SK-N-SH (cell line): Measurements from ENCODE around the gene SMARCC2. TPM values are rescaled to one million over a fixed set of nuclear protein-coding genes. Genes with fewer than 3 reads are reported as not detected.

Source experiments
- CTCF ChIA-PET: fragments of 300-600, 350-600 bp; formaldehyde crosslinking; extraction: SDS; loops from one replicate; lab custom pipeline; 2021; lab: Yijun Ruan, JAX
- POLR2A ChIA-PET: fragments of 350-600 bp; sonication (Branson Sonifier 250); formaldehyde crosslinking; extraction: SDS; loops from one replicate; lab custom pipeline; 2020; ENCODE audit warnings: antibody characterized with exemption, inconsistent platforms; lab: Yijun Ruan, JAX
- DNase-seq: peaks from one replicate; pipeline ENCODE4 v3.0.0; 2012
- H2AFZ ChIP-seq: fragments of 200-600 bp; sonication (generic); 2 replicates; pipeline ENCODE4 v1.8.1; 2016; ENCODE audit warnings: antibody characterized with exemption, mild to moderate bottlenecking, low read depth
- H3F3A ChIP-seq: fragments of 200-600 bp; sonication (generic); replicated peaks from 2 replicates; pipeline ENCODE3; 2016; ENCODE audit warnings: antibody characterized with exemption, mild to moderate bottlenecking; ENCODE audit not compliant: insufficient read depth
- H3K27ac ChIP-seq, 2 experiments: fragments of 200-500 bp in 1 of 2; fragments of 200-600 bp in 1 of 2; sonication (Bioruptor generic) in 1 of 2; sonication (generic), shearing (Covaris generic) in 1 of 2; 2 replicates each; pipeline versions ENCODE4 v1.5.1 to v1.6.1; 2014 to 2016; ENCODE audit warnings: low read depth in 2 of 2, inconsistent platforms in 1 of 2, low read length in 1 of 2, mild to moderate bottlenecking in 1 of 2, mixed read lengths in 1 of 2
- H3K27me3 ChIP-seq: fragments of 200-600 bp; sonication (generic), shearing (Covaris generic); 2 replicates; pipeline ENCODE4 v1.6.1; 2016; ENCODE audit warnings: mixed run types; ENCODE audit not compliant: insufficient read depth
- H3K36me3 ChIP-seq, 2 experiments: fragments of 200-500 bp in 1 of 2; fragments of 200-600 bp in 1 of 2; sonication (Bioruptor generic) in 1 of 2; sonication (generic) in 1 of 2; replicated peaks in 1 of 2; 2 replicates each; pipeline versions ENCODE3 to v1.5.1; 2014 to 2016; ENCODE audit warnings: low read length in 1 of 2, mild to moderate bottlenecking in 1 of 2; ENCODE audit not compliant: insufficient read depth in 2 of 2, control insufficient read depth in 1 of 2
- H3K4me1 ChIP-seq, 2 experiments: fragments of 200-500 bp in 1 of 2; fragments of 200-600 bp in 1 of 2; sonication (Bioruptor generic) in 1 of 2; sonication (generic), shearing (Covaris generic) in 1 of 2; 2 replicates each; pipeline versions ENCODE4 v1.5.1 to v1.6.1; 2014 to 2016; ENCODE audit warnings: low read depth in 1 of 2, low read length in 1 of 2, mixed run types in 1 of 2; ENCODE audit not compliant: insufficient read depth in 2 of 2, control insufficient read depth in 1 of 2
- H3K4me2 ChIP-seq: fragments of 200-600 bp; sonication (generic), shearing (Covaris generic); 2 replicates; pipeline ENCODE4 v1.6.1; 2017; ENCODE audit warnings: mixed run types
- H3K4me3 ChIP-seq, 2 experiments: fragments of 200-500 bp in 1 of 2; fragments of 200-600 bp in 1 of 2; sonication (Bioruptor generic) in 1 of 2; sonication (generic), shearing (Covaris generic) in 1 of 2; 2 replicates each; pipeline versions ENCODE4 v1.5.1 to v1.8.1; 2014 to 2016; ENCODE audit warnings: low read depth in 2 of 2, inconsistent platforms in 1 of 2, low read length in 1 of 2, mild to moderate bottlenecking in 1 of 2, mixed read lengths in 1 of 2, moderate library complexity in 1 of 2
- H3K79me2 ChIP-seq: fragments of 200-600 bp; sonication (generic); 2 replicates; pipeline ENCODE4 v1.8.1; 2017; ENCODE audit warnings: mild to moderate bottlenecking; ENCODE audit not compliant: insufficient read depth
- H3K9ac ChIP-seq: fragments of 200-600 bp; sonication (generic); 2 replicates; pipeline ENCODE4 v1.6.1; 2017; ENCODE audit warnings: mixed run types
- H3K9me2 ChIP-seq: fragments of 200-600 bp; sonication (generic); 2 replicates; pipeline ENCODE4 v1.6.1; 2017; ENCODE audit warnings: mixed run types
- H3K9me3 ChIP-seq: fragments of 200-600 bp; sonication (generic); 2 replicates; pipeline ENCODE4 v1.6.1; 2017; ENCODE audit warnings: mixed run types, mild to moderate bottlenecking, moderate library complexity
- H4K20me1 ChIP-seq: fragments of 200-600 bp; sonication (generic); 2 replicates; pipeline ENCODE4 v1.6.1; 2017; ENCODE audit warnings: mild to moderate bottlenecking, mixed run types; ENCODE audit not compliant: insufficient read depth
- ELF1 ChIP-seq: IDR thresholded peaks from 2 replicates; pipeline ENCODE4 v1.4.0; 2012
- EZH2phosphoT487 ChIP-seq: fragments of 200-600 bp; sonication (generic); IDR thresholded peaks from 2 replicates; pipeline ENCODE4 v1.6.1; 2017; ENCODE audit warnings: low read depth, mixed run types, mild to moderate bottlenecking, antibody characterized with exemption, moderate library complexity, borderline replicate concordance
- FOSL2 ChIP-seq: IDR thresholded peaks from 2 replicates; pipeline ENCODE4 v1.4.0; 2012; ENCODE audit warnings: low read depth, mild to moderate bottlenecking, moderate library complexity, borderline replicate concordance
- GATA2 ChIP-seq: sonication (generic); formaldehyde crosslinking; IDR thresholded peaks from 2 replicates; pipeline ENCODE4 v1.5.0; 2020; ENCODE audit warnings: mild to moderate bottlenecking, missing genetic modification reagents
- NRF1 ChIP-seq: IDR thresholded peaks from 2 replicates; pipeline ENCODE4 v1.6.1; 2012; ENCODE audit warnings: low read depth, mild to moderate bottlenecking, low read length
- RFX5 ChIP-seq: IDR thresholded peaks from 2 replicates; pipeline ENCODE4 v1.6.1; 2012; ENCODE audit warnings: mild to moderate bottlenecking, improper control_type of control experiment, low read length
- TEAD4 ChIP-seq: IDR thresholded peaks from 2 replicates; pipeline ENCODE4 v1.4.0; 2012; ENCODE audit warnings: mild to moderate bottlenecking, borderline replicate concordance; ENCODE audit not compliant: insufficient read depth
- ZBTB33 ChIP-seq: IDR thresholded peaks from 2 replicates; pipeline ENCODE4 v1.4.0; 2012; ENCODE audit warnings: low read depth, borderline replicate concordance
- WGBS: methylation state at CpG from one replicate; pipeline ENCODE4 v1.1.6; 2017; ENCODE audit warnings: low lambda C conversion rate; 5-methylcytosine and 5-hydroxymethylcytosine counted together
- polyA plus RNA-seq, 3 experiments: library from polyadenylated mRNA; depleted of rRNA; stranded (reverse); fragments of >200 nt; gene quantifications; 2 replicates each; pipeline ENCODE4 v1.2.3, GENCODE V29; 2012
- TF ChIP-seq, protein P1 (sequence below): fragments of 150-350 bp; IDR thresholded peaks from 2 replicates; pipeline ENCODE4 v1.6.1; 2016; ENCODE audit warnings: mild to moderate bottlenecking, low read depth, low read length
- TF ChIP-seq, protein P2 (sequence below): IDR thresholded peaks from 2 replicates; pipeline ENCODE4; 2012

SMARCC2 gene
- polyA plus RNA-seq, 1 of the 3 experiments (the other 2 are of a cell fraction) = 64.3 TPM

- Histone ChIP-seq H3K4me3 (no peak overlapping the region), H3K27me3 (no peaks in the 10 kb centered on the region), H3K4me1 (peaks cover 0 to 7% of the 10 kb centered on the region in 2 experiments; a peak in 1 of 4 replicates), H3K27ac (no peak overlapping the region), H3K4me2 (no peak overlapping the region), H2AFZ (no peak overlapping the region), H3K9me2 (no peaks in the 10 kb centered on the region), H4K20me1 (0 out of 2 replicates have a peak, but pooled peaks cover 4% of the 10 kb centered on the region), H3K36me3 (peaks cover 0 to 32% of the 10 kb centered on the region in 2 experiments), H3K9me3 (no peaks in the 10 kb centered on the region), H3F3A (peaks cover 14% of the 10 kb centered on the region), H3K79me2 (no peaks in the 10 kb centered on the region), H3K9ac (no peak overlapping the region)
- DNase-seq = peak; percentile 69
- CTCF ChIA-PET = interaction anchor here (1.3 to 4.9 kb wide), 5 partner anchors 9 to 229 kb away, joined by 3 to 31 read pairs (median 5); partner anchors contain the start of genes ANKRD52 and SMARCC2
- WGBS = 57% methylated on average over 16 of the region's 16 CpGs
- TF ChIP-seq RFX5 = no peak
- TF ChIP-seq GATA2 (CRISPR knock-in tag) = peak; percentile 55
- POLR2A ChIA-PET = interaction anchor here (0.6 to 0.8 kb wide), 2 partner anchors 13 to 98 kb away, joined by 3 read pairs; no protein-coding TSS in a partner anchor
These were observed 45.6 kb upstream of the SMARCC2 start for GRCh38 chr12:56234746-56235436.

DNA sequence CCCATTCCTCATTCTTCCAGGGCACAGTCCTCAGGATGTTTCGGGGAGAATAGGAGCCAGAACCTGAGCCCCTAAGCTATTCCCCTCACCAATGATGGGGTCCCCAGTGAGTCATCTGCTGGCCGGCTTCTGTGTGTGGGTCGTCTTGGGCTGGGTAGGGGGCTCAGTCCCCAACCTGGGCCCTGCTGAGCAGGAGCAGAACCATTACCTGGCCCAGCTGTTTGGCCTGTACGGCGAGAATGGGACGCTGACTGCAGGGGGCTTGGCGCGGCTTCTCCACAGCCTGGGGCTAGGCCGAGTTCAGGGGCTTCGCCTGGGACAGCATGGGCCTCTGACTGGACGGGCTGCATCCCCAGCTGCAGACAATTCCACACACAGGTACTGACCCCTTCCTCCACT, 41.9 kb upstream of the SMARCC2 start:
- H2AFZ ChIP-seq = no peak overlapping the region
- no peak overlapping the region for H3K9ac ChIP-seq
- H3K79me2 ChIP-seq = no peaks in the 10 kb centered on the region
- no peak overlapping the region for H3K27ac ChIP-seq
- H3K4me3 ChIP-seq = no peak overlapping the region
- H3K36me3 ChIP-seq = peaks cover 0 to 1% of the 10 kb centered on the region in 2 experiments
- no peak overlapping the region for H3K4me2 ChIP-seq
- ChIA-PET POLR2A (interaction anchor here (1.6 kb wide), 1 partner anchor 9 kb away, joined by 5 read pairs; the partner anchor contains the start of gene RNF41), CTCF (interaction anchor here (1.3 to 1.7 kb wide), 3 partner anchors 9 to 42 kb away, joined by 6 to 7 read pairs (median 6); partner anchors contain the start of genes ANKRD52, RNF41 and SMARCC2)
- TF ChIP-seq NRF1 = no peak
- no peak for DNase-seq
- no peaks in the 10 kb centered on the region for H3K27me3 ChIP-seq
- H3K4me1 ChIP-seq = peaks cover 0 to 7% of the 10 kb centered on the region in 2 experiments; a peak in 1 of 4 replicates
- H3F3A ChIP-seq = peaks cover 14% of the 10 kb centered on the region
- H4K20me1 ChIP-seq = no peaks in the 10 kb centered on the region
- H3K9me3 ChIP-seq = no peaks in the 10 kb centered on the region
- WGBS = no CpG with 5 or more reads among the region's 11 CpGs
- H3K9me2 ChIP-seq = no peaks in the 10 kb centered on the region

DNA sequence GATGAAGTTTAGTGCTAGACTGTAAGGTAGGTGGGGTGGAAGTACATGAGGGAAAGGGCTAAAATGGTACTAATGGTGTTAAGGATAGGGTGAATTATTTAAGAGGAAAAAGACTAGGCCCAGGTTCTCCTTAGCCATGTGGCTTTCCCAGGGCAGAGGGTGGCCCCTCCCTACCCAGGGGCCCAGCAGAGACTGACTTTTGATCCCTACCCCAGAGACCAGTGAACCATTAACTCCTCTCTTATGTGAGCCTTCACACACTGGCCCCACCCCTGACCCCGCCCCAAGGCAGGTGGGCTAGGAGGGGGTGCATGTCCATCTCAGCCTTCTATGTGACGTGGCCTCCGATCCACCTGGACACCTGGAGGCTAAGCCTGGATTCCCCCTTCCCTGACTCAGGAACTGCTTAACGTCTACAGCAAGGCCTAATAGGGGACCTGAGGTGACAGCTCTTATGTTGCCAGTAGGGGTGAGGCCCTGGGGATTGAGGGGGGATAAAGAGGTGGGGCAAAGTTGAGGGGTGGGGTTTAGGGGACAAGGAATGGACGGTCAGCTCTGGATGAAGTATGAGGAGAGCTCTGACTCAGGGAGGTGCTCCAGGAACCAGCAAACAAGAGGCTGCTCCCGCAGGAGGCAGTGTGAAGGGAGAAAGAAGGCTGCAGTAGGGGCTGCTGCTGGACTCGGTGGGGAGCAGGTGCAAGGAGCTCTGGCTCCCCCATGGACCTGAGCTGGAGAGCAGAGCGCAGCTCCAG, 41.3 kb upstream of the SMARCC2 start:
- WGBS = 79% methylated on average over 8 of the region's 8 CpGs
- TF ChIP-seq GATA2 (CRISPR knock-in tag) = no peak
- TF ChIP-seq ZBTB33 = no peak
- no peak for TF ChIP-seq TEAD4
- TF ChIP-seq, protein P1, sequence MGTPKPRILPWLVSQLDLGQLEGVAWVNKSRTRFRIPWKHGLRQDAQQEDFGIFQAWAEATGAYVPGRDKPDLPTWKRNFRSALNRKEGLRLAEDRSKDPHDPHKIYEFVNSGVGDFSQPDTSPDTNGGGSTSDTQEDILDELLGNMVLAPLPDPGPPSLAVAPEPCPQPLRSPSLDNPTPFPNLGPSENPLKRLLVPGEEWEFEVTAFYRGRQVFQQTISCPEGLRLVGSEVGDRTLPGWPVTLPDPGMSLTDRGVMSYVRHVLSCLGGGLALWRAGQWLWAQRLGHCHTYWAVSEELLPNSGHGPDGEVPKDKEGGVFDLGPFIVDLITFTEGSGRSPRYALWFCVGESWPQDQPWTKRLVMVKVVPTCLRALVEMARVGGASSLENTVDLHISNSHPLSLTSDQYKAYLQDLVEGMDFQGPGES = no peak
- TF ChIP-seq FOSL2 = no peak
- TF ChIP-seq, protein P2, sequence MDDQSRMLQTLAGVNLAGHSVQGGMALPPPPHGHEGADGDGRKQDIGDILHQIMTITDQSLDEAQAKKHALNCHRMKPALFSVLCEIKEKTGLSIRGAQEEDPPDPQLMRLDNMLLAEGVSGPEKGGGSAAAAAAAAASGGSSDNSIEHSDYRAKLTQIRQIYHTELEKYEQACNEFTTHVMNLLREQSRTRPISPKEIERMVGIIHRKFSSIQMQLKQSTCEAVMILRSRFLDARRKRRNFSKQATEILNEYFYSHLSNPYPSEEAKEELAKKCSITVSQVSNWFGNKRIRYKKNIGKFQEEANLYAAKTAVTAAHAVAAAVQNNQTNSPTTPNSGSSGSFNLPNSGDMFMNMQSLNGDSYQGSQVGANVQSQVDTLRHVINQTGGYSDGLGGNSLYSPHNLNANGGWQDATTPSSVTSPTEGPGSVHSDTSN = no peak
- no peak for TF ChIP-seq ELF1
- TF ChIP-seq EZH2phosphoT487 = no peak

More for the DNA sequence above, 41.3 kb upstream of the SMARCC2 start:
- Histone ChIP-seq H4K20me1 (no peaks in the 10 kb centered on the region), H3K27me3 (no peaks in the 10 kb centered on the region), H3K79me2 (no peaks in the 10 kb centered on the region), H3K27ac (no peak overlapping the region), H2AFZ (no peak overlapping the region), H3K4me1 (peaks cover 0 to 7% of the 10 kb centered on the region in 2 experiments; a peak in 1 of 4 replicates), H3K9me2 (no peaks in the 10 kb centered on the region), H3K36me3 (no peaks in the 10 kb centered on the region), H3K9ac (no peak overlapping the region), H3K9me3 (no peaks in the 10 kb centered on the region), H3K4me2 (no peak overlapping the region), H3F3A (peaks cover 17% of the 10 kb centered on the region), H3K4me3 (no peak overlapping the region)
- ChIA-PET CTCF (interaction anchor here (1.3 to 1.7 kb wide), 3 partner anchors 9 to 41 kb away, joined by 6 to 7 read pairs (median 6); partner anchors contain the start of genes ANKRD52, RNF41 and SMARCC2), POLR2A (interaction anchor here (1.6 kb wide), 1 partner anchor 9 kb away, joined by 5 read pairs; the partner anchor contains the start of gene RNF41)
- no peak for DNase-seq
